Subcutaneous abdominal adipose tissue (tissue), 5 donors: ENCODE data around the gene GPR132.

Source experiments
- H3K27ac ChIP-seq: one replicate; pipeline ENCODE4 v1.7.0; 2013; ENCODE audit warnings: low read depth, mild to moderate bottlenecking, inconsistent platforms, low read length, moderate library complexity
- H3K27me3 ChIP-seq, 5 donors: one replicate each; pipeline ENCODE4 v1.7.0; 2013; ENCODE audit warnings: low read length in 5 of 5, inconsistent platforms in 1 of 5; ENCODE audit not compliant: control insufficient read depth in 5 of 5, insufficient read depth in 4 of 5
- H3K36me3 ChIP-seq, 5 donors: one replicate each; pipeline ENCODE4 v1.7.0; 2013; ENCODE audit warnings: low read length in 5 of 5; ENCODE audit not compliant: control insufficient read depth in 5 of 5, insufficient read depth in 5 of 5
- H3K4me1 ChIP-seq, 5 donors: one replicate each; pipeline ENCODE4 v1.7.0; 2013; ENCODE audit warnings: low read length in 5 of 5, mild to moderate bottlenecking in 3 of 5, moderate library complexity in 1 of 5; ENCODE audit not compliant: control insufficient read depth in 5 of 5, insufficient read depth in 5 of 5
- H3K4me3 ChIP-seq, 5 donors: one replicate each; pipeline ENCODE4 v1.7.0; 2013; ENCODE audit warnings: low read length in 5 of 5, low read depth in 1 of 5
- H3K9ac ChIP-seq, 5 donors: one replicate each; pipeline ENCODE4 v1.7.0; 2013; ENCODE audit warnings: low read length in 5 of 5, mild to moderate bottlenecking in 4 of 5, moderate library complexity in 3 of 5
- H3K9me3 ChIP-seq, 5 donors: one replicate each; pipeline ENCODE4 v1.7.0; 2013; ENCODE audit warnings: low read length in 5 of 5; ENCODE audit not compliant: control insufficient read depth in 5 of 5
- donor health status: healthy.
- donor health status: healthy.
- donor health status: healthy.
- donor health status: healthy.
- donor health status: healthy.

The GPR132 gene

GRCh38 chr14:105076296-105076804 is 11.1 kb upstream of the GPR132 start:
- H3K27ac ChIP-seq, result no peak overlapping the region
- H3K9me3 ChIP-seq, result peaks cover 0 to 4% (median 0%) of the 10 kb centered on the region in 5 donors
- H3K4me1 ChIP-seq, result peaks cover 2 to 45% (median 24%) of the 10 kb centered on the region in 5 donors
- no peak overlapping the region for H3K9ac ChIP-seq
- H3K36me3 ChIP-seq, result no peaks in the 10 kb centered on the region
- no peak overlapping the region for H3K4me3 ChIP-seq
- peaks cover 0 to 37% (median 36%) of the 10 kb centered on the region in 5 donors for H3K27me3 ChIP-seq

DNA sequence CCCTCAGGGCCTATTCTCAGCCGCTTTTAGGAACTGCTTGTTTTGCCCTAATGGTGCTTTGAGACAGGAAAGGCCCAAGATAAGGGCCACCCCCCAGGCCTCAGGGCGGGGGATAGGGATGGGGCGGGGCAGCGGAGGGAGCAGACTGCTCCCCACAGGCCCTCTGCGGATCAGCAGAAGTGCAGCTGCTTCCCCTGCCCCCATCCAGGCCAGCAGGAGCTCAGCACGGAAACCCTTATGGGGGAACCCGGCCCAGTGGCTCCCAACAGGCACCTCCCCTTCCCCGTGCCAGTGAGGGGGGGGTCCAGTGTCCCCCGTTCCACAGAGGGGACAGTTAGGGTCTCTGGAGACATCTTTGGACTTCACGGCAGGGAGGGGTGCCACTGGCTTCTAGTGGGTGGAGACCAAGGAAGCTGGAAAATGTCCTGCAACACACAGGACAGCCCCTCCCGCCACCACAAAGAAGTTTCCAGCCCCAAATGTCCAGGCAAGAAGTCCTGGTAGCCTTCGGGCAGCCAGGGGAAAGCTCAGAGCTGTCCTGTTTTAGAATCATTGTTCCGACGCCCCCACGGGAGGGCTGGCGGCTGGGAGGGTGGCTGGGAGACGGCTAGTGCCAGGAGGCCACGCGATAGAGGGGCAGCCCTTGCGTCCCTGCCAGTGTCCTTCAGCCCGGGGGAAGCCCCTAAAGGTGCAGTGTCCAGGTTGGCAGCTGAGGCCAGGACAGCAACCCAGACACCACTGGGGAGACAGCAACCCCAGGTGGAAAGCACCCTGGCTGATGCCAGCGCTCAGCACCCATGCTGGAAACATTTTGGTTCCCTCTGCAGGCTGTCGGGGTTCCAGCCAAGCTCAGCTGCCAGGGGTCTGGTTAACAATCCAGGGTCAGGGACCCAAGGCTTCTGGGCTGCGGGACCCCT is 10.4 kb upstream of the GPR132 start:
- no peak overlapping the region for H3K27ac ChIP-seq
- H3K27me3 ChIP-seq, result peaks cover 0 to 39% (median 36%) of the 10 kb centered on the region in 5 donors
- H3K4me1 ChIP-seq, result peaks cover 2 to 49% (median 25%) of the 10 kb centered on the region in 5 donors
- peaks cover 0 to 4% (median 0%) of the 10 kb centered on the region in 5 donors for H3K9me3 ChIP-seq
- peak overlapping the region in 3 of 5 donors; percentile 12 to 60 (median 52) for H3K9ac ChIP-seq
- peak overlapping the region in 4 of 5 donors; percentile 6 to 51 (median 38) for H3K4me3 ChIP-seq
- H3K36me3 ChIP-seq, result no peaks in the 10 kb centered on the region

GRCh38 chr14:105074601-105075053 is 9.4 kb upstream of the GPR132 start:
- Histone ChIP-seq H3K36me3 (no peaks in the 10 kb centered on the region), H3K9ac (peak overlapping the region in 1 of 5 donors; percentile 25), H3K27me3 (peaks cover 0 to 45% (median 36%) of the 10 kb centered on the region in 5 donors), H3K9me3 (no peaks in the 10 kb centered on the region), H3K4me3 (peak overlapping the region in 1 of 5 donors; percentile 47), H3K4me1 (peaks cover 4 to 58% (median 25%) of the 10 kb centered on the region in 5 donors), H3K27ac (no peak overlapping the region)

GRCh38 chr14:105073720-105074600 is 8.7 kb upstream of the GPR132 start:
- Histone ChIP-seq H3K27ac (no peak overlapping the region), H3K9ac (no peak overlapping the region), H3K4me1 (peaks cover 4 to 62% (median 26%) of the 10 kb centered on the region in 5 donors), H3K9me3 (no peaks in the 10 kb centered on the region), H3K27me3 (peaks cover 0 to 45% (median 36%) of the 10 kb centered on the region in 5 donors), H3K4me3 (peak overlapping the region in 1 of 5 donors; percentile 47), H3K36me3 (no peaks in the 10 kb centered on the region)

GRCh38 chr14:105072892-105073719 is 7.9 kb upstream of the GPR132 start:
- H3K36me3 ChIP-seq, result no peaks in the 10 kb centered on the region
- H3K9ac ChIP-seq, result no peak overlapping the region
- no peaks in the 10 kb centered on the region for H3K9me3 ChIP-seq
- peaks cover 0 to 45% (median 36%) of the 10 kb centered on the region in 5 donors for H3K27me3 ChIP-seq
- H3K27ac ChIP-seq, result no peak overlapping the region
- no peak overlapping the region for H3K4me3 ChIP-seq
- peaks cover 4 to 65% (median 26%) of the 10 kb centered on the region in 5 donors for H3K4me1 ChIP-seq

GRCh38 chr14:105072381-105072861 is 7.2 kb upstream of the GPR132 start:
- Histone ChIP-seq H3K4me3 (no peak overlapping the region), H3K36me3 (no peaks in the 10 kb centered on the region), H3K27ac (no peak overlapping the region), H3K9ac (no peak overlapping the region), H3K4me1 (peaks cover 4 to 66% (median 26%) of the 10 kb centered on the region in 5 donors), H3K27me3 (peaks cover 0 to 46% (median 35%) of the 10 kb centered on the region in 5 donors), H3K9me3 (no peaks in the 10 kb centered on the region)

DNA sequence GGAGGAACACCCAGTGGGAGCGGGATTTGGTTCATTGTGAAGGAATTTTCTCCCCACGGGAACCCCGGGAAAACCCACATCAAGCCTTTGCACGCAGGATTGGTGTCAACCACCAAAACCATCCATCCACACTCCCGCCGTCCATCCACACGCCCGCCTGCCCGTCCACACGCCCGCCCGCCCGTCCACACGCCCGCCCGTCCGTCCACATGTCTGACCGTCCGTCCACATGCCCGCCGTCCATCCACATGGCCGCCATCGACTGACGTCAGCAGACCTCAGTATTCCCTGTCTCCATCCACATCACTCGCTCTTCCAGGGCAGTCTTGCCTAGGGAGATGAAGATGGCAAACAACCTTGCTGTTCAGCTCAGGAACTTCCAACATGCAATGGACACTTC is 6.7 kb upstream of the GPR132 start:
- Histone ChIP-seq H3K27me3 (peaks cover 0 to 45% (median 32%) of the 10 kb centered on the region in 5 donors), H3K36me3 (no peaks in the 10 kb centered on the region), H3K9ac (no peak overlapping the region), H3K9me3 (no peaks in the 10 kb centered on the region), H3K4me3 (no peak overlapping the region), H3K27ac (no peak overlapping the region), H3K4me1 (peaks cover 4 to 66% (median 26%) of the 10 kb centered on the region in 5 donors)

DNA sequence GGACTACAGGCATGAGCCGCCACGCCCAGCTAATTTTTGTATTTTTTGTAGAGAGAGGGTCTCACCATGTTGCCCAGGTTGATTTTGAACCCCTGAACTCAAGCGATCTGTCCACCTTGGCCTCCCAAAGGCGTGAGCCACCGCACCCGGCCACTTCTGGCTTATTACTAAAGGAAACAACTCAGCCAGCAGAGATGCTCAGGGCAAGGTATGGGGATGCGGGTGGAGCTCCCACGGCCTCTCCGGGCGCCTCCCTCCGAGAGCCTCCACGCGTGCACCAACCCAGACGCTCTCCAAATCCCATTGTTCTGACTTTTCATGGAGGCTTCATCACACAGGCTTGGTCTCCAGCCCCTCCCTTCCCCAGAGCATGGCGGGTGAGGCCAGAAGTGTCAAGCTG is 6.1 kb upstream of the GPR132 start:
- H3K27me3 ChIP-seq, result peaks cover 0 to 42% (median 30%) of the 10 kb centered on the region in 5 donors
- H3K4me3 ChIP-seq, result no peak overlapping the region
- H3K27ac ChIP-seq, result no peak overlapping the region
- H3K4me1 ChIP-seq, result peaks cover 3 to 63% (median 21%) of the 10 kb centered on the region in 5 donors
- no peak overlapping the region for H3K9ac ChIP-seq
- no peaks in the 10 kb centered on the region for H3K9me3 ChIP-seq
- H3K36me3 ChIP-seq, result no peaks in the 10 kb centered on the region

DNA sequence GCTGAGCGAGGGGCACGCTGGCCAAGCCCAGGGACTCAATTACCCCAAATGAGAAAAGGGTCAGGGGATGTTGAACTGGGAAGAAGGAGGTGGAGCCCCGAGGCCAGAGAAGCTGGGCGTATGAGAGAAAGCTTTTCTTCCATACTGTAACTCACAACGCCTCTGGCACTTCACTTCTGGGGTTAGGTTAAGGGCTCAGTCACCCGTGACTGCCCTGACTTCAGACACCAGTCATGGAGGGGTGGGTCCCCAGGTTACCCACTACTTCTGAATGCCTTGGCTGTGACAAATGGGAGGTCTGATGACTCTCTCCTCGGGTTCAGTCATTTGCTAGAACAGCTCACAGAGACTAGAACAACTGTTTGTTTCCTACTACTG is 5.5 kb upstream of the GPR132 start:
- H3K27ac ChIP-seq, result peak overlapping the region; percentile 50
- peaks cover 0 to 38% (median 26%) of the 10 kb centered on the region in 5 donors for H3K27me3 ChIP-seq
- no peaks in the 10 kb centered on the region for H3K9me3 ChIP-seq
- peaks cover 0 to 62% (median 15%) of the 10 kb centered on the region in 5 donors for H3K4me1 ChIP-seq
- no peak overlapping the region for H3K4me3 ChIP-seq
- H3K9ac ChIP-seq, result peak overlapping the region in 1 of 5 donors; percentile 30
- H3K36me3 ChIP-seq, result no peaks in the 10 kb centered on the region
